NB4 (cell line): Measurements from ENCODE around the gene RCL1.

ENCODE experiments used
- CTCF ChIP-seq: IDR thresholded peaks from one replicate; pipeline ENCODE4 v1.5.1; 2012; ENCODE audit warnings: low read depth, low read length
- MAX ChIP-seq: IDR thresholded peaks from 2 replicates; pipeline ENCODE4 v1.6.1; 2011; ENCODE audit warnings: low read depth, low read length
- POLR2A ChIP-seq: IDR thresholded peaks from 2 replicates; pipeline ENCODE4 v1.6.1; 2011; ENCODE audit warnings: mild to moderate bottlenecking; ENCODE audit not compliant: insufficient read length; ENCODE audit errors: extremely low read depth

DNA sequence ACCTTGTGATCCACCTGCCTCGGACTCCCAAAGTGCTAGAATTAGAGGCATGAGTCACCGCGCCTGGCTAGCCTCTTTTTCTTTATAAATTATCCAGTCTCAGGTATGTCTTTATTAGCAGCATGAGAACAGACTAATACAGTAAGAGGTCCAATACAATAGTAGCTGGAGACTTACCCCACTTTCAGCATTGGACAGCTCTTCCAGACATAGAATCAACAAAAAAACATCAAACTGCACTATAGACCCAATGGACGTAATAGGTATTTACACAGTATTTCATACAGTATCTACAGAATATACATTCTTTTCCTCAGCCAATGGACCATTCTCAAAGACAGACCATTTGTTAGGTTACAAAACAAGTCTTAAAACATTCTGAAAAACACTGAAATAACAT lies 6.1 kb upstream of the RCL1 start:
- TF ChIP-seq CTCF (no peak), POLR2A (no peak), MAX (no peak)
